GM12865 (cell line): ENCODE measurements around the gene SPATA12.

Source experiments
- DNase-seq: peaks from one replicate; pipeline ENCODE4 v3.0.0; 2010; ENCODE audit warnings: low read depth
- H3K4me3 ChIP-seq: 2 replicates; pipeline ENCODE4 v1.5.1; 2011; ENCODE audit warnings: mild to moderate bottlenecking, low read depth, low read length, control low read depth
- CTCF ChIP-seq: IDR thresholded peaks from 2 replicates; pipeline ENCODE4 v1.5.1; 2011; ENCODE audit warnings: low read length, control low read depth, low read depth, inconsistent platforms; ENCODE audit not compliant: insufficient read depth; ENCODE audit errors: missing control alignments

Gene SPATA12

GRCh38 chr3:57018246-57018645, 42.2 kb upstream of the SPATA12 start:
- H3K4me3 ChIP-seq = no peak overlapping the region
- TF ChIP-seq CTCF = no peak
- no peak for DNase-seq

GRCh38 chr3:57019057-57019456, 41.4 kb upstream of the SPATA12 start:
- DNase-seq = no peak
- no peak overlapping the region for H3K4me3 ChIP-seq
- TF ChIP-seq CTCF = no peak

- TF ChIP-seq CTCF = no peak
- no peak overlapping the region for H3K4me3 ChIP-seq
- DNase-seq = no peak
Observed at GRCh38 chr3:57025237-57025636, 35.2 kb upstream of the SPATA12 start.

- DNase-seq = no peak
- no peak overlapping the region for H3K4me3 ChIP-seq
- TF ChIP-seq CTCF = no peak
Observed at GRCh38 chr3:57026944-57027343, 33.5 kb upstream of the SPATA12 start.

- no peak for TF ChIP-seq CTCF
- no peak overlapping the region for H3K4me3 ChIP-seq
- DNase-seq = no peak
Observed at GRCh38 chr3:57029383-57029782, 31.1 kb upstream of the SPATA12 start.

GRCh38 chr3:57029924-57030323, 30.5 kb upstream of the SPATA12 start:
- no peak for TF ChIP-seq CTCF
- H3K4me3 ChIP-seq = no peak overlapping the region
- no peak for DNase-seq

GRCh38 chr3:57030721-57031120, 29.7 kb upstream of the SPATA12 start:
- no peak for TF ChIP-seq CTCF
- no peak overlapping the region for H3K4me3 ChIP-seq
- no peak for DNase-seq
